GM18951 (cell line): ENCODE data around the gene PER2.

Experiments
- POLR2A ChIP-seq: IDR thresholded peaks from 4 replicates; pipeline ENCODE4 v1.6.1; 2011; ENCODE audit warnings: mild to moderate bottlenecking; ENCODE audit not compliant: insufficient read length, insufficient read depth; ENCODE audit errors: extremely low read depth
- in situ Hi-C: fragments of 300-500 bp; cut with MboI; formaldehyde crosslinking; loops from one replicate; pipeline ENCODE4 v1.12.0; 2022; ENCODE audit warnings: low sequenced_read_pairs, mixed read lengths, inconsistent platforms; ENCODE audit not compliant: unreplicated experiment

Gene PER2

GRCh38 chr2:238202326-238203093 lies 85.9 kb downstream of the PER2 start:
- TF ChIP-seq POLR2A = no peak
- in situ Hi-C loops = no loop called here
